Suprapubic skin (tissue), 4 donors: ENCODE results near the gene HIGD2B.

Source experiments
- CTCF ChIP-seq, 2 donors: fragments of 200-600 bp in 1 of 2; fragments of 450-650 bp in 1 of 2; sonication (generic) in 1 of 2; IDR thresholded peaks; one replicate each; pipeline ENCODE4 v1.5.1; 2016 to 2019; ENCODE audit warnings: antibody characterized with exemption in 2 of 2, mild to moderate bottlenecking in 1 of 2, moderate library complexity in 1 of 2
- EP300 ChIP-seq: sonication (generic); formaldehyde crosslinking; IDR thresholded peaks from one replicate; pipeline ENCODE4 v1.6.1; 2017; ENCODE audit warnings: antibody characterized with exemption
- POLR2A ChIP-seq, 2 donors: fragments of 450-650 bp; IDR thresholded peaks; one replicate each; pipeline ENCODE4 v1.6.1; 2017; ENCODE audit warnings: antibody characterized with exemption in 2 of 2, mild to moderate bottlenecking in 2 of 2, moderate library complexity in 2 of 2
- POLR2AphosphoS5 ChIP-seq, 3 donors: sonication (generic); formaldehyde crosslinking; IDR thresholded peaks; one replicate each; pipeline ENCODE4 v1.6.1; 2017; ENCODE audit warnings: antibody characterized with exemption in 3 of 3

- TF ChIP-seq CTCF (IDR thresholded peaks at IDR 0.05), result no peak
- no peak for TF ChIP-seq EP300
- no peak for TF ChIP-seq POLR2A (IDR thresholded peaks at IDR 0.05)
- TF ChIP-seq POLR2AphosphoS5 (IDR thresholded peaks at IDR 0.05), result no peak
Observed at GRCh38 chr15:72727154-72727553, 41.2 kb upstream of the HIGD2B start.
